ENCODE data around the gene GART. TPM values are rescaled to one million over a fixed set of nuclear protein-coding genes. Genes with fewer than 3 reads are reported as not detected.

GART gene
- total RNA-seq, 1 experiment from 2014 or later = 142 TPM

GRCh38 chr21:33537212-33537611 lies 4.7 kb downstream of the GART start:
- Histone ChIP-seq H4K20me1 (ENCODE audit: low read length) (0 out of 2 replicates have a peak, but pooled peaks cover 6% of the 10 kb centered on the region), H3K4me1 (ENCODE audit: insufficient read depth, low read length) (peaks cover 13% of the 10 kb centered on the region)

GRCh38 chr21:33531007-33531406 lies 10.9 kb downstream of the GART start:
- no peak for TF ChIP-seq EZH2phosphoT487 (IDR thresholded peaks at IDR 0.05; ENCODE audit: borderline replicate concordance, low read length)
- no peak for TF ChIP-seq EZH2 (IDR thresholded peaks at IDR 0.05; ENCODE audit: low read length, unreplicated experiment)
- TF ChIP-seq CTCF (conservative IDR thresholded peaks at IDR 0.05; ENCODE audit: low read depth, low read length) = no peak
- no peaks in the 10 kb centered on the region for H3K9me3 ChIP-seq (ENCODE audit: low read length)
- no peaks in the 10 kb centered on the region for H4K20me1 ChIP-seq (ENCODE audit: low read length)
- no peak for DNase-seq
- H3K36me3 ChIP-seq (ENCODE audit: low read depth, low read length) = peaks cover 80% of the 10 kb centered on the region
- no peaks in the 10 kb centered on the region for H3K27me3 ChIP-seq (ENCODE audit: low read length)
- no peaks in the 10 kb centered on the region for H3K9me2 ChIP-seq (replicated peaks; ENCODE audit: low read length)
- H3K4me2 ChIP-seq (ENCODE audit: low read length) = no peak overlapping the region
- H3K4me1 ChIP-seq (ENCODE audit: insufficient read depth, low read length) = no peaks in the 10 kb centered on the region
- no peaks in the 10 kb centered on the region for H3K79me2 ChIP-seq (ENCODE audit: low read length)
- BruUV-seq (replicated peaks) = no TSS peak
- no peaks in the 10 kb centered on the region for H3F3A ChIP-seq (ENCODE audit: low read length, unreplicated experiment)
- H3K9ac ChIP-seq (ENCODE audit: low read length) = no peak overlapping the region
- H3K27ac ChIP-seq (ENCODE audit: low read length) = no peak overlapping the region
- ChIA-PET POLR2A (ENCODE audit: unreplicated experiment) (no interaction called here), CTCF (no interaction called here)
- ATAC-seq = no peak
- intact Hi-C loops (cut with micrococcal nuclease) = no loop called here
- no peak overlapping the region for H3K4me3 ChIP-seq (ENCODE audit: low read length)
- H2AFZ ChIP-seq (ENCODE audit: low read length) = no peak overlapping the region

More at GRCh38 chr21:33537212-33537611, 4.7 kb downstream of the GART start:
- intact Hi-C loops (cut with micrococcal nuclease) = no loop called here
- H3K36me3 ChIP-seq (ENCODE audit: low read depth, low read length) = peaks cover 55% of the 10 kb centered on the region
- no peak overlapping the region for H3K27ac ChIP-seq (ENCODE audit: low read length)
- ChIA-PET CTCF (no interaction called here), POLR2A (ENCODE audit: unreplicated experiment) (no interaction called here)
- peaks cover 55% of the 10 kb centered on the region for H3K79me2 ChIP-seq (ENCODE audit: low read length)
- TF ChIP-seq EZH2phosphoT487 (IDR thresholded peaks at IDR 0.05; ENCODE audit: borderline replicate concordance, low read length) (no peak), EZH2 (IDR thresholded peaks at IDR 0.05; ENCODE audit: low read length, unreplicated experiment) (no peak), CTCF (conservative IDR thresholded peaks at IDR 0.05; ENCODE audit: low read depth, low read length) (no peak)
- H2AFZ ChIP-seq (ENCODE audit: low read length) = no peak overlapping the region
- no peak for ATAC-seq
- no peak overlapping the region for H3K9ac ChIP-seq (ENCODE audit: low read length)
- BruUV-seq (replicated peaks) = no TSS peak
- H3K9me2 ChIP-seq (replicated peaks; ENCODE audit: low read length) = no peaks in the 10 kb centered on the region
- H3K4me2 ChIP-seq (ENCODE audit: low read length) = no peak overlapping the region
- H3K4me3 ChIP-seq (ENCODE audit: low read length) = no peak overlapping the region
- H3K27me3 ChIP-seq (ENCODE audit: low read length) = no peaks in the 10 kb centered on the region
- no peak for DNase-seq
- no peaks in the 10 kb centered on the region for H3K9me3 ChIP-seq (ENCODE audit: low read length)
- H3F3A ChIP-seq (ENCODE audit: low read length, unreplicated experiment) = no peaks in the 10 kb centered on the region

GRCh38 chr21:33522953-33523349 lies 19.0 kb downstream of the GART start:
- POLR2A ChIA-PET (ENCODE audit: unreplicated experiment) = no interaction called here

More at GRCh38 chr21:33522953-33523349, 19.0 kb downstream of the GART start:
- Histone ChIP-seq H3K79me2 (ENCODE audit: low read length) (no peaks in the 10 kb centered on the region), H3K4me1 (ENCODE audit: insufficient read depth, low read length) (no peaks in the 10 kb centered on the region), H3K27ac (ENCODE audit: low read length) (no peak overlapping the region), H2AFZ (ENCODE audit: low read length) (no peak overlapping the region), H3K9me2 (replicated peaks; ENCODE audit: low read length) (no peaks in the 10 kb centered on the region), H3K27me3 (ENCODE audit: low read length) (no peaks in the 10 kb centered on the region), H3K9ac (ENCODE audit: low read length) (no peak overlapping the region), H3K36me3 (ENCODE audit: low read depth, low read length) (peaks cover 55% of the 10 kb centered on the region), H3K4me2 (ENCODE audit: low read length) (no peak overlapping the region), H3K4me3 (ENCODE audit: low read length) (no peak overlapping the region), H3K9me3 (ENCODE audit: low read length) (no peaks in the 10 kb centered on the region), H3F3A (ENCODE audit: low read length, unreplicated experiment) (no peaks in the 10 kb centered on the region), H4K20me1 (ENCODE audit: low read length) (no peaks in the 10 kb centered on the region)
- TF ChIP-seq CTCF (conservative IDR thresholded peaks at IDR 0.05; ENCODE audit: low read depth, low read length) (no peak), EZH2phosphoT487 (IDR thresholded peaks at IDR 0.05; ENCODE audit: borderline replicate concordance, low read length) (no peak), EZH2 (IDR thresholded peaks at IDR 0.05; ENCODE audit: low read length, unreplicated experiment) (no peak)
- no TSS peak for BruUV-seq (replicated peaks)
- ATAC-seq (no peak), DNase-seq (no peak)
- intact Hi-C loops (cut with micrococcal nuclease) = no loop called here
- CTCF ChIA-PET = no interaction called here

Data from PC-3 (cell line).